ENCODE data around the gene PEX7.

- TF ChIP-seq CTCF (IDR thresholded peaks at IDR 0.05) (no peak), POLR2AphosphoS5 (IDR thresholded peaks at IDR 0.05; ENCODE audit: insufficient read depth in 1 of 2, low read depth in 1 of 2) (no peak)
These were observed 41.4 kb upstream of the PEX7 start for GRCh38 chr6:136780972-136781371.

All from vagina (tissue), 2 donors.